HAP-1 (cell line): ENCODE data around the gene ARHGEF28.

Experiments
- DNase-seq, 2 experiments: peaks; one replicate each; pipeline ENCODE4 v3.0.0-alpha.2; 2016 to 2020; ENCODE audit warnings: low spot score in 2 of 2
- H3K27me3 ChIP-seq: fragments of 250-450 bp; sonication (Bioruptor Pico); 2 replicates; pipeline ENCODE4 v1.5.1; 2020; ENCODE audit warnings: low read depth, mild to moderate bottlenecking, moderate library complexity
- H3K36me3 ChIP-seq: fragments of 250-450 bp; sonication (Bioruptor Pico); replicated peaks from 2 replicates; pipeline ENCODE4 v1.5.1; 2020; ENCODE audit warnings: mild to moderate bottlenecking
- H3K4me1 ChIP-seq: fragments of 250-450 bp; sonication (Bioruptor Pico); 2 replicates; pipeline ENCODE4 v1.5.1; 2020; ENCODE audit warnings: mild to moderate bottlenecking
- H3K4me3 ChIP-seq: fragments of 250-450 bp; sonication (Bioruptor Pico); 2 replicates; pipeline ENCODE4 v1.5.1; 2020; ENCODE audit warnings: mild to moderate bottlenecking, moderate library complexity
- H3K9me3 ChIP-seq: fragments of 250-450 bp; sonication (Bioruptor Pico); 2 replicates; pipeline ENCODE4 v1.5.1; 2020; ENCODE audit warnings: mild to moderate bottlenecking, moderate library complexity
- in situ Hi-C: fragments of 300-500 bp; cut with MboI; formaldehyde crosslinking; loops from 3 replicates; pipeline ENCODE4 v1.14.3; 2020; ENCODE audit warnings: low sequenced_read_pairs, inconsistent platforms, mixed read lengths

ARHGEF28 gene

GRCh38 chr5:73674669-73675004 is 48.6 kb downstream of the ARHGEF28 start:
- no peak for DNase-seq
- in situ Hi-C loops: no loop called here
- H3K27me3 ChIP-seq: no peaks in the 10 kb centered on the region
- H3K36me3 ChIP-seq: no peaks in the 10 kb centered on the region
- H3K9me3 ChIP-seq: no peaks in the 10 kb centered on the region
- H3K4me1 ChIP-seq: no peaks in the 10 kb centered on the region
- no peak overlapping the region for H3K4me3 ChIP-seq

- Histone ChIP-seq H3K9me3 (no peaks in the 10 kb centered on the region), H3K4me1 (no peaks in the 10 kb centered on the region), H3K36me3 (no peaks in the 10 kb centered on the region), H3K27me3 (no peaks in the 10 kb centered on the region), H3K4me3 (no peak overlapping the region)
- DNase-seq: no peak
- in situ Hi-C loops: no loop called here
Observed at GRCh38 chr5:73678322-73678740, 52.3 kb downstream of the ARHGEF28 start.

- in situ Hi-C loops: no loop called here
- H3K36me3 ChIP-seq: no peaks in the 10 kb centered on the region
- no peaks in the 10 kb centered on the region for H3K4me1 ChIP-seq
- DNase-seq: no peak
- H3K9me3 ChIP-seq: no peaks in the 10 kb centered on the region
- no peak overlapping the region for H3K4me3 ChIP-seq
- H3K27me3 ChIP-seq: no peaks in the 10 kb centered on the region
Observed at GRCh38 chr5:73678807-73679206, 52.8 kb downstream of the ARHGEF28 start.

DNA sequence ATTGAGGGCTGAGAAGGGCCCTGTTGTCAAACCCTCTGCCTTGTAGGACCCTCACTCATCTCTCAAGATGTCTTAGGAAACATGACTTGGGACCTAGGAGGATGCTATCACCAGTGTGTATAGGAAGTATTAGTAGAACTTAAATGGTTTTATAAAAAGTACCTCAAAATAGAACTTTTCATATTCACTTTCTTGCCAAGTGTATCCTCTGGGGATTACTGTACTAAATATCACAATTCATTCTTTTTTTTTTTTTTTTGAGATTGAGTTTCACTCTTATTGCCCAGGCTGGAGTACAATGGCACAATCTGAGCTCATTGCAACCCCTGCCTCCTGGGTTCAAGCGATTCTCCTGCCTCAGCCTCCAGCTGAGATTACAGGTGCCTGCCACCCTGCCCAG is 56.2 kb downstream of the ARHGEF28 start:
- in situ Hi-C loops: no loop called here
- Histone ChIP-seq H3K4me1 (no peaks in the 10 kb centered on the region), H3K36me3 (no peaks in the 10 kb centered on the region), H3K27me3 (no peaks in the 10 kb centered on the region), H3K9me3 (no peaks in the 10 kb centered on the region), H3K4me3 (no peak overlapping the region)
- DNase-seq: no peak

DNA sequence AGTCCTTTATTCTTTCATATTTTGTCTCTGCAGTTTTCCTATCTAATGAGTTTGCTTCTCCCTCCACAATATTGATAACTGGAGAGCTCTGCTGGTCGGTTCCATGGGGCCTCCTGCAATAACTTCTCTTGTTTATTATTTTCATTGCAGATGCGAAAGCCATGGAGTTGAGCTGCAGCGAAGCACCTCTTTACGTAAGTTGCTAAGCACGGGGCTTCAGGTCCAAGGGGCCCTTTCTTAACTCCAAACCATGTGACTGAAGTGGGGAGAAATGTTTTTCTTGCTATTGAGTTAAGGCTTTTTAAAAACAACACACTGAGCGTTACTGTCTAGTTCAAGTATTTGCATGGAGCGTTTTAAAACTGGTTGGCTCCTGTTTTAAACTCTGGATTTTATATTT is 58.7 kb downstream of the ARHGEF28 start:
- H3K9me3 ChIP-seq: no peaks in the 10 kb centered on the region
- H3K27me3 ChIP-seq: no peaks in the 10 kb centered on the region
- no peak for DNase-seq
- H3K4me3 ChIP-seq: no peak overlapping the region
- no peaks in the 10 kb centered on the region for H3K36me3 ChIP-seq
- in situ Hi-C loops: no loop called here
- H3K4me1 ChIP-seq: no peaks in the 10 kb centered on the region

- in situ Hi-C loops: no loop called here
- H3K27me3 ChIP-seq: no peaks in the 10 kb centered on the region
- no peaks in the 10 kb centered on the region for H3K4me1 ChIP-seq
- no peak overlapping the region for H3K4me3 ChIP-seq
- H3K36me3 ChIP-seq: no peaks in the 10 kb centered on the region
- DNase-seq: no peak
- no peaks in the 10 kb centered on the region for H3K9me3 ChIP-seq
Observed at GRCh38 chr5:73686912-73687311, 60.9 kb downstream of the ARHGEF28 start.

- no peaks in the 10 kb centered on the region for H3K36me3 ChIP-seq
- DNase-seq: no peak
- H3K9me3 ChIP-seq: no peaks in the 10 kb centered on the region
- in situ Hi-C loops: no loop called here
- no peak overlapping the region for H3K4me3 ChIP-seq
- H3K27me3 ChIP-seq: no peaks in the 10 kb centered on the region
- H3K4me1 ChIP-seq: no peaks in the 10 kb centered on the region
Observed at GRCh38 chr5:73687357-73687756, 61.4 kb downstream of the ARHGEF28 start.

DNA sequence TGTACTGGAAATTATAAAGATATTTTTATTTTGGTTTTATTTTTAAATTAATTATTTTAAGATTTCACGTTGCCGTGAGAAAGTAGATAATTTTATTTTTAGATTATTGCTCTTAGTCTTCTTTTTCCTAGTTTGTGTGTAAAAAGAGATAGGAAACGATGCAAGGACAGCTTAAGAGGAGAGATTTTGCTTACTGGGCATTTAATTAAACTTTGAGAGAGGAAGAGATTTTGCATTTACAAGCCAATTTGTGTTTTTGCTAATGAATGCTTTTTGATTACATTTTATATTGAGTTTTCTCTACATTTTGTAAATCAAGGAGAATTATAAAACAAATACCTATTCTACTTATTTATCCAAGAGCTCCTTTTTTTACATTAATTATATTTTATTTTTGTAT is 64.0 kb downstream of the ARHGEF28 start:
- Histone ChIP-seq H3K4me1 (no peaks in the 10 kb centered on the region), H3K36me3 (no peaks in the 10 kb centered on the region), H3K4me3 (no peak overlapping the region), H3K9me3 (no peaks in the 10 kb centered on the region), H3K27me3 (no peaks in the 10 kb centered on the region)
- in situ Hi-C loops: no loop called here
- no peak for DNase-seq

GRCh38 chr5:73691302-73692080 is 65.5 kb downstream of the ARHGEF28 start:
- no peaks in the 10 kb centered on the region for H3K36me3 ChIP-seq
- no peaks in the 10 kb centered on the region for H3K27me3 ChIP-seq
- in situ Hi-C loops: no loop called here
- no peaks in the 10 kb centered on the region for H3K9me3 ChIP-seq
- DNase-seq: no peak
- H3K4me3 ChIP-seq: no peak overlapping the region
- H3K4me1 ChIP-seq: no peaks in the 10 kb centered on the region

- Histone ChIP-seq H3K4me1 (no peaks in the 10 kb centered on the region), H3K4me3 (no peak overlapping the region), H3K36me3 (no peaks in the 10 kb centered on the region), H3K27me3 (no peaks in the 10 kb centered on the region), H3K9me3 (no peaks in the 10 kb centered on the region)
- DNase-seq: no peak
- in situ Hi-C loops: no loop called here
Observed at GRCh38 chr5:73692166-73692640, 66.2 kb downstream of the ARHGEF28 start.

DNA sequence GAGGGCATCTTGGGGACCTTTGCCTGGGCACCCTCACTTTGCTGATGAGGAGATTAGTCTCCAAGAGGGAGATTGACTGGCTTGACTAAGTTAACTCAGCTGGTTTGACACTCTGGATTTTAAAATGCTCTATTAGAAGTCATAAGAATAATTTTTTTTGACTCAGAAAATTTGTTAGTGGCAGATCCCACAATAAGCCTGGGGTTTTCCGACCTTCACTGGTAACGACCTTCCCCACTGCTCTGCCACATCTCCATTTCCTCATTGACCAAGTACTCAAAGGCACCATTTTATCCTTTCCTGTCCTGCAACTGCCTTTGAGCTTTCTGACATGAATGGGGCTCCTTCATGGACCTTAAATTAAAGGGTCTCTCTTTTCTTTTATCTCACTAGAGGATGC is 67.0 kb downstream of the ARHGEF28 start:
- Histone ChIP-seq H3K36me3 (no peaks in the 10 kb centered on the region), H3K4me3 (no peak overlapping the region), H3K9me3 (no peaks in the 10 kb centered on the region), H3K4me1 (no peaks in the 10 kb centered on the region), H3K27me3 (no peaks in the 10 kb centered on the region)
- no peak for DNase-seq
- in situ Hi-C loops: no loop called here

DNA sequence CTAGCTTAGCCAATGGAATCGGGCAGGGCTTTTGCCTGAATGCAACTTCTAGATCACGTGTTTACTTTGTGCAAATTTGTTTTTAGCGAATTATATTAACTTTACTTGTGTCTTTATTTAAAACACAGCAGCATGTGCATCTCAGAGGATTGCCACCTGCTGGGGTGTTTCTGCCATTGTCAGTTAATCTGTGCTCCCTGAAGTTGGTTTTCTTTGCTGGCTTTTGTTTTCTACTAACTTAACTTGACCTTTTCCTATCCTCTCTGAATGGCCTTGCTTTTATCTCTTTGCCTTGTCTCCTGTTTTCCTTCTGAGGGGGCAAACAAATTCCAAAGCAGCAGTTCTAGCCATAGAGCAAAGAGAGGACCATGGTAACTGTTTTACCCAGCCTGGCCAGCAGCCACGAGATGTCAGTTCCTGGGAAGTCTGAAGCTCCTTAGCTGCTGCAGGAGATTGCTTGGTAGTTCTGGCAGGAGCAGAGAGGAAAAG is 67.6 kb downstream of the ARHGEF28 start:
- Histone ChIP-seq H3K4me1 (no peaks in the 10 kb centered on the region), H3K36me3 (no peaks in the 10 kb centered on the region), H3K9me3 (no peaks in the 10 kb centered on the region), H3K27me3 (no peaks in the 10 kb centered on the region), H3K4me3 (no peak overlapping the region)
- DNase-seq: peak; percentile 16 to 25
- in situ Hi-C loops: no loop called here

DNA sequence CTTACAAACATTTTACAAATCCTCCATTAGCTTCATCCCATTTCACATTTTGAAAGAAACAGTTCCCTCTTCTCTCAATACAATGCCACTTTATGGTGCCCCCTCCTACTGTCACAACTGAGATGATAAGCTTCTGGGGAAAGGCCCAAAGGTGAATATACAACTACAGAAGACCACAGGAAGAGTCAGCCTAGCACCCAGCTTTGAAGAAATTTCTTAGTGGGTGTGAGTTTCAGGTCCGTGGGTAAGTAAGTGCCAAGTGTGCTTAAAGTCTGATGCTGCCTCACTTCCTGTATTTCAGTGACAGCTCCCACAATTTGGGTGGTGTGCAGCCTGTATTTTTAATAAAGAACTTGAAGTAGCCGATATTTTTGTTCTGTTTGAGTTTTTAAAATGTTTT is 68.1 kb downstream of the ARHGEF28 start:
- Histone ChIP-seq H3K9me3 (no peaks in the 10 kb centered on the region), H3K4me3 (no peak overlapping the region), H3K36me3 (no peaks in the 10 kb centered on the region), H3K27me3 (no peaks in the 10 kb centered on the region), H3K4me1 (no peaks in the 10 kb centered on the region)
- in situ Hi-C loops: no loop called here
- DNase-seq: no peak

DNA sequence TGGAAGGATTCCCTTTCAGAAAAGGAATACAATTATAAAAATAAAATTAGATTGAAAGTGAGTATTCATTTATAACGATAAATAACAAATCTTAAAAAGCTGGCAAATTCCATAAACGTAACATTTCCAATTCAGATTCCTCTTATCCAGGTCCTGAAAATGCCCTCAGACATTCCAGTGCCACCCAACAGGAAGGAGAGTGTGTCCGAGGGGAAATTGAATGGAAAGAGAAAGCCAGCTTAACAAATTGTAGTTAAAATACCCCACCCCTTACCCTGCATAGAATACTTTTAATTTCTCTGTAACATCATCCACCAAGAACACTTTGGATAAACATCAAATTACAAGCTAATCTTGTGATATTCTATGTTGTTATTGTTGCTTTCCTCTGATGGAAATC is 72.0 kb downstream of the ARHGEF28 start:
- no peaks in the 10 kb centered on the region for H3K4me1 ChIP-seq
- no peaks in the 10 kb centered on the region for H3K36me3 ChIP-seq
- no peak overlapping the region for H3K4me3 ChIP-seq
- no peak for DNase-seq
- no peaks in the 10 kb centered on the region for H3K9me3 ChIP-seq
- no peaks in the 10 kb centered on the region for H3K27me3 ChIP-seq
- in situ Hi-C loops: no loop called here

GRCh38 chr5:73701566-73701965 is 75.6 kb downstream of the ARHGEF28 start:
- Histone ChIP-seq H3K4me3 (no peak overlapping the region), H3K4me1 (no peaks in the 10 kb centered on the region), H3K36me3 (no peaks in the 10 kb centered on the region), H3K27me3 (no peaks in the 10 kb centered on the region), H3K9me3 (no peaks in the 10 kb centered on the region)
- DNase-seq: no peak
- in situ Hi-C loops: no loop called here
